ENCODE results near the gene RHBG. TPM values are rescaled to one million over a fixed set of nuclear protein-coding genes. Genes with fewer than 3 reads are reported as not detected.
"Not testable (repeated sequence)": the region's sequence is repeated elsewhere in the genome, so short reads cannot be mapped to it uniquely, and the experiment has no call there.

RHBG gene
- total RNA-seq, 2 experiments from 2014 or later = not detected

GRCh38 chr1:156366378-156367166 lies 2.4 kb upstream of the RHBG start:
- Mint-ChIP-seq H3K4me3 (no peak overlapping the region), H3K27ac (no peak overlapping the region), H3K27me3 (ENCODE audit: low read depth) (peaks cover 39% of the 10 kb centered on the region), H3K4me1 (ENCODE audit: low read depth) (peaks cover 4% of the 10 kb centered on the region), H3K9me3 (ENCODE audit: insufficient read depth) (no peaks in the 10 kb centered on the region), H3K36me3 (ENCODE audit: low read depth) (no peaks in the 10 kb centered on the region)
- ChIA-PET CTCF (interaction anchor here (1.9 to 2.5 kb wide), 2 partner anchors 19 to 79 kb away, joined by 9 to 11 read pairs; no protein-coding TSS in a partner anchor), POLR2A (no interaction called here)
- DNase-seq = no peak
- ATAC-seq = no peak

GRCh38 chr1:156367383-156368156 lies 1.4 kb upstream of the RHBG start:
- CTCF ChIA-PET = interaction anchor here (1.9 to 2.5 kb wide), 2 partner anchors 18 to 78 kb away, joined by 9 to 11 read pairs; no protein-coding TSS in a partner anchor
- H3K36me3 Mint-ChIP-seq (ENCODE audit: low read depth) = no peaks in the 10 kb centered on the region
- H3K9me3 Mint-ChIP-seq (ENCODE audit: insufficient read depth) = no peaks in the 10 kb centered on the region
- H3K4me1 Mint-ChIP-seq (ENCODE audit: low read depth) = peaks cover 4% of the 10 kb centered on the region
- no peak for DNase-seq
- no peak for ATAC-seq
- peaks cover 47% of the 10 kb centered on the region for H3K27me3 Mint-ChIP-seq (ENCODE audit: low read depth)
- H3K27ac Mint-ChIP-seq = no peak overlapping the region
- POLR2A ChIA-PET = no interaction called here
- no peak overlapping the region for H3K4me3 Mint-ChIP-seq

GRCh38 chr1:156368157-156368658 lies 803 bp upstream of the RHBG start:
- no peak overlapping the region for H3K4me3 Mint-ChIP-seq
- H3K36me3 Mint-ChIP-seq (ENCODE audit: low read depth) = no peaks in the 10 kb centered on the region
- H3K27ac Mint-ChIP-seq = no peak overlapping the region
- H3K27me3 Mint-ChIP-seq (ENCODE audit: low read depth) = peaks cover 52% of the 10 kb centered on the region
- ChIA-PET POLR2A (no interaction called here), CTCF (no interaction called here)
- ATAC-seq (no peak), DNase-seq (no peak)
- H3K9me3 Mint-ChIP-seq (ENCODE audit: insufficient read depth) = no peaks in the 10 kb centered on the region
- H3K4me1 Mint-ChIP-seq (ENCODE audit: low read depth) = peaks cover 4% of the 10 kb centered on the region

GRCh38 chr1:156369685-156370286 lies 775 bp downstream of the RHBG start:
- H3K27me3 Mint-ChIP-seq (ENCODE audit: low read depth) = peaks cover 56% of the 10 kb centered on the region
- peak overlapping the region; percentile 34 for H3K4me3 Mint-ChIP-seq
- H3K36me3 Mint-ChIP-seq (ENCODE audit: low read depth); POLR2A ChIA-PET; H3K4me1 Mint-ChIP-seq (ENCODE audit: low read depth); DNase-seq; H3K27ac Mint-ChIP-seq; H3K9me3 Mint-ChIP-seq (ENCODE audit: insufficient read depth); ATAC-seq: not testable (repeated sequence)
- CTCF ChIA-PET = interaction anchor here (0.8 to 4.4 kb wide), 3 partner anchors 11 to 16 kb away, joined by 3 to 47 read pairs (median 4); no protein-coding TSS in a partner anchor

GRCh38 chr1:156371553-156372264 lies 2.7 kb downstream of the RHBG start:
- peaks cover 4% of the 10 kb centered on the region for H3K4me1 Mint-ChIP-seq (ENCODE audit: low read depth)
- CTCF ChIA-PET = interaction anchor here (1.1 to 4.4 kb wide), 4 partner anchors 13 to 74 kb away, joined by 3 to 47 read pairs (median 4); no protein-coding TSS in a partner anchor
- ATAC-seq = no peak
- H3K27ac Mint-ChIP-seq = no peak overlapping the region
- H3K36me3 Mint-ChIP-seq (ENCODE audit: low read depth) = no peaks in the 10 kb centered on the region
- no peaks in the 10 kb centered on the region for H3K9me3 Mint-ChIP-seq (ENCODE audit: insufficient read depth)
- POLR2A ChIA-PET = interaction anchor here (0.7 kb wide), 1 partner anchor 14 kb away, joined by 3 read pairs; no protein-coding TSS in a partner anchor
- H3K4me3 Mint-ChIP-seq = no peak overlapping the region
- H3K27me3 Mint-ChIP-seq (ENCODE audit: low read depth) = peaks cover 48% of the 10 kb centered on the region
- DNase-seq = no peak

GRCh38 chr1:156372265-156372586 lies 3.2 kb downstream of the RHBG start:
- H3K9me3 Mint-ChIP-seq (ENCODE audit: insufficient read depth) = no peaks in the 10 kb centered on the region
- H3K27me3 Mint-ChIP-seq (ENCODE audit: low read depth) = peaks cover 48% of the 10 kb centered on the region
- peaks cover 4% of the 10 kb centered on the region for H3K4me1 Mint-ChIP-seq (ENCODE audit: low read depth)
- ATAC-seq = no peak
- POLR2A ChIA-PET = no interaction called here
- H3K27ac Mint-ChIP-seq = no peak overlapping the region
- DNase-seq = no peak
- no peaks in the 10 kb centered on the region for H3K36me3 Mint-ChIP-seq (ENCODE audit: low read depth)
- H3K4me3 Mint-ChIP-seq = no peak overlapping the region
- CTCF ChIA-PET = interaction anchor here (1.2 to 4.4 kb wide), 3 partner anchors 13 to 74 kb away, joined by 3 to 47 read pairs (median 12); no protein-coding TSS in a partner anchor

DNA sequence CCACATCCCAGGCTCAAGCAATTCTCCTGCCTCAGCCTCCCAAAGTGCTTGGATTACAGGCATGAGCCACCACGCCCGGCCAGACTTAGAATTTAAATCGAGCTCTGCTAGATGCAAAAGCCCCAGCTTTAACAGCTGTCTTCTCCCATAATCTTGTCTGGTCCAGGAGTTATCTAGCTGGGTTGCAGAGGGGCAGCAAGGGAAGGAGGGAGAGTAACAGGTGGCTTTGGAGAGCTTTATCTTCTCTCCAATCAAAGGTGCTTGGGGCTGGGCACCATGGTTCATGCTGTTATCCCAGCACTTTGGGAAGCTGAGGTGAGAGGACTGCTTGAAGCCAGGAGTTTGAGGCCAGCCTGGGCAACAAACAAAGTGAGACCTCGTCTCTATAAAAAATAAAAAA lies 3.9 kb downstream of the RHBG start:
- Mint-ChIP-seq H3K4me1 (ENCODE audit: low read depth) (peaks cover 4% of the 10 kb centered on the region), H3K4me3 (no peak overlapping the region), H3K27ac (no peak overlapping the region), H3K36me3 (ENCODE audit: low read depth) (no peaks in the 10 kb centered on the region), H3K9me3 (ENCODE audit: insufficient read depth) (no peaks in the 10 kb centered on the region), H3K27me3 (ENCODE audit: low read depth) (peaks cover 45% of the 10 kb centered on the region)
- DNase-seq = no peak
- CTCF ChIA-PET = interaction anchor here (1.2 to 4.4 kb wide), 3 partner anchors 12 to 73 kb away, joined by 3 to 47 read pairs (median 12); no protein-coding TSS in a partner anchor
- ATAC-seq = no peak
- POLR2A ChIA-PET = no interaction called here

GRCh38 chr1:156373546-156373945 lies 4.5 kb downstream of the RHBG start:
- H3K4me1 Mint-ChIP-seq (ENCODE audit: low read depth) = peaks cover 4% of the 10 kb centered on the region
- POLR2A ChIA-PET = no interaction called here
- no peaks in the 10 kb centered on the region for H3K36me3 Mint-ChIP-seq (ENCODE audit: low read depth)
- no peak overlapping the region for H3K27ac Mint-ChIP-seq
- ATAC-seq = no peak
- H3K27me3 Mint-ChIP-seq (ENCODE audit: low read depth) = peaks cover 41% of the 10 kb centered on the region
- DNase-seq = no peak
- H3K4me3 Mint-ChIP-seq = no peak overlapping the region
- H3K9me3 Mint-ChIP-seq (ENCODE audit: insufficient read depth) = no peaks in the 10 kb centered on the region
- CTCF ChIA-PET = interaction anchor here (1.2 to 4.4 kb wide), 3 partner anchors 11 to 73 kb away, joined by 3 to 47 read pairs (median 12); no protein-coding TSS in a partner anchor

- Mint-ChIP-seq H3K36me3 (ENCODE audit: low read depth) (no peaks in the 10 kb centered on the region), H3K4me3 (no peak overlapping the region), H3K4me1 (ENCODE audit: low read depth) (no peaks in the 10 kb centered on the region), H3K27me3 (ENCODE audit: low read depth) (peaks cover 29% of the 10 kb centered on the region), H3K9me3 (ENCODE audit: insufficient read depth) (no peaks in the 10 kb centered on the region), H3K27ac (no peak overlapping the region)
- ChIA-PET POLR2A (no interaction called here), CTCF (interaction anchor here (2.6 to 12.4 kb wide), 2 partner anchors 9 to 74 kb away, joined by 20 to 562 read pairs; no protein-coding TSS in a partner anchor)
- DNase-seq = no peak
- no peak for ATAC-seq
Observed at GRCh38 chr1:156376146-156376545, 7.1 kb downstream of the RHBG start.

DNA sequence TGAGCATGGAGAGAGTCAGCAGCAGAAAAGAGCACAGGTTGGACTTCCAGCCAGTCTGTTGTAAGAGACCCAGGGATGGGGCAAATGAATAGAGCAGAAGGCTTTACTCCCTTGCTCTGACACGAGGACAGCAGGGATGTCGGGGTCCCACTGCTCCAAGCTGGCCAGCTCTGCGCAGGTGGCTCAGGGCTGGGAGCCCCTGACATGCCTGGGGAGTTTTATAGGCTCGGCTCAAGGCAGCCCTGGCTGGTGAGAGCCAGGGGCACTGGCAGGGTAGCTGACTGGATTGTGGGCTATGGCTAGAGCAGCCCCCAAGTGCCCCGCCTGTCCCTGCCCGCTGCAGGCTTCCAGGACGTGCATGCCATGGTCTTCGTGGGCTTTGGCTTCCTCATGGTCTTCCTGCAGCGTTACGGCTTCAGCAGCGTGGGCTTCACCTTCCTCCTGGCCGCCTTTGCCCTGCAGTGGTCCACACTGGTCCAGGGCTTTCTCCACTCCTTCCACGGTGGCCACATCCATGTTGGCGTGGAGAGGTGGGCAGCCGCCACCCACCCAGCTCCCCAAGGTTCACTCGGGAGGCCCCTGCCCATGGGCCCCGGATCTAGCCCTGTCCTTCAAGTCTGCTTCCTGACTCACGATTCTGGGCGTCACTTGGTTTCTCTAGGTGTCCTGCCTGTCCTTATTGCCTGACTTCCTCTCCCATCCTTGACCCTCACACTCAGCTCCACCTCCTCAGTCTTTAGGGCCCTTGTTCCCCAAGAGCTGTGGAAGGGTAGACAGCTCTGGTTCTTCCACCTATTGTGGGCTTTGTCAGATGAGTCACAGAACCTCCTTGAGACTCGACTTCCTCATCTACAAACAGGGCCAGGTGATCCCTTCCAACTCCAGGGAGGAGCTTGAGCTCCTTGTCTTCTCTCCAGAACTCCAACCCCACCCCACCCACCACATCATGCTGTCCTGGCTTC lies 8.2 kb downstream of the RHBG start:
- Mint-ChIP-seq H3K4me3 (no peak overlapping the region), H3K27ac (no peak overlapping the region), H3K4me1 (ENCODE audit: low read depth) (no peaks in the 10 kb centered on the region), H3K36me3 (ENCODE audit: low read depth) (no peaks in the 10 kb centered on the region), H3K9me3 (ENCODE audit: insufficient read depth) (no peaks in the 10 kb centered on the region), H3K27me3 (ENCODE audit: low read depth) (peaks cover 22% of the 10 kb centered on the region)
- POLR2A ChIA-PET = no interaction called here
- DNase-seq (no peak), ATAC-seq (no peak)
- CTCF ChIA-PET = interaction anchor here (1.6 to 12.4 kb wide), 3 partner anchors 8 to 73 kb away, joined by 4 to 562 read pairs (median 20); no protein-coding TSS in a partner anchor

Data from activated CD8-positive, alpha-beta T cell treated with anti-CD3 and anti-CD28 coated beads, Interleukin-2, amount 10 ng/mL, durations not matched to agents 7 days and 5 days (primary cell).